GM23338 (cell line): ENCODE data around the gene NLK. TPM values are rescaled to one million over a fixed set of nuclear protein-coding genes. Genes with fewer than 3 reads are reported as not detected.

Experiments
- ATAC-seq: fragments of 200-7000 bp; cut with Tn5 transposase; 3 replicates; pipeline ENCODE4 v1.9.1; 2020
- DNase-seq: peaks from one replicate; pipeline ENCODE4 v3.0.0-alpha.2; 2015; ENCODE audit warnings: low spot score
- H2AFZ ChIP-seq: fragments of 200-600 bp; sonication (generic); 2 replicates; pipeline ENCODE4 v1.8.0; 2016; ENCODE audit warnings: antibody characterized with exemption, mild to moderate bottlenecking, moderate library complexity
- H3F3A ChIP-seq: fragments of 200-600 bp; sonication (generic); replicated peaks from 2 replicates; pipeline ENCODE4 v1.8.0; 2017; ENCODE audit warnings: antibody characterized with exemption, mixed run types, low read depth
- H3K27ac ChIP-seq: fragments of 200-600 bp; sonication (generic); 2 replicates; pipeline ENCODE4 v1.6.1; 2016; ENCODE audit warnings: low read depth
- H3K27me3 ChIP-seq: fragments of 200-600 bp; sonication (generic); 2 replicates; pipeline ENCODE4 v1.8.0; 2016; ENCODE audit warnings: mild to moderate bottlenecking, mixed run types, moderate library complexity; ENCODE audit not compliant: insufficient read depth
- H3K36me3 ChIP-seq: fragments of 200-600 bp; sonication (generic); 2 replicates; pipeline ENCODE4 v1.8.0; 2016; ENCODE audit warnings: mild to moderate bottlenecking; ENCODE audit not compliant: insufficient read depth
- H3K4me1 ChIP-seq: fragments of 200-600 bp; sonication (generic); 2 replicates; pipeline ENCODE4 v1.8.0; 2016; ENCODE audit warnings: mild to moderate bottlenecking, moderate library complexity; ENCODE audit not compliant: insufficient read depth
- H3K4me2 ChIP-seq: fragments of 200-600 bp; sonication (generic); 2 replicates; pipeline ENCODE4 v1.7.1; 2017; ENCODE audit warnings: mixed run types
- H3K4me3 ChIP-seq: fragments of 200-600 bp; sonication (generic); 2 replicates; pipeline ENCODE4 v1.6.1; 2016; ENCODE audit warnings: mixed run types
- H3K79me2 ChIP-seq: fragments of 200-600 bp; sonication (generic); replicated peaks from 2 replicates; pipeline ENCODE4 v1.8.0; 2017; ENCODE audit warnings: mild to moderate bottlenecking; ENCODE audit not compliant: insufficient read depth
- H3K9me2 ChIP-seq: fragments of 200-600 bp; sonication (generic); 2 replicates; pipeline ENCODE4 v1.8.0; 2017; ENCODE audit not compliant: insufficient read depth
- H4K20me1 ChIP-seq: fragments of 200-600 bp; sonication (generic); replicated peaks from 2 replicates; pipeline ENCODE4 v1.8.0; 2017; ENCODE audit warnings: mild to moderate bottlenecking; ENCODE audit not compliant: insufficient read depth
- H3K27ac Mint-ChIP-seq: 2 replicates; pipeline ENCODE4 v1.8.0; 2020; ENCODE audit warnings: inconsistent platforms, mild to moderate bottlenecking, moderate library complexity, mixed read lengths
- H3K27me3 Mint-ChIP-seq: 3 replicates; pipeline ENCODE4 v1.8.0; 2022; ENCODE audit warnings: low read depth, mild to moderate bottlenecking, moderate library complexity, mixed read lengths, inconsistent platforms; ENCODE audit not compliant: insufficient read depth, poor library complexity
- H3K36me3 Mint-ChIP-seq: 3 replicates; pipeline ENCODE4 v1.8.0; 2021; ENCODE audit warnings: low read depth, mild to moderate bottlenecking, inconsistent platforms, moderate library complexity, mixed read lengths
- H3K4me1 Mint-ChIP-seq: 3 replicates; pipeline ENCODE4 v1.8.0; 2020; ENCODE audit warnings: mild to moderate bottlenecking, inconsistent platforms, mixed read lengths
- H3K4me3 Mint-ChIP-seq: 3 replicates; pipeline ENCODE4 v1.8.0; 2021; ENCODE audit warnings: moderate library complexity, mild to moderate bottlenecking, inconsistent platforms, mixed read lengths
- H3K9me3 Mint-ChIP-seq: 3 replicates; pipeline ENCODE4 v1.8.0; 2020; ENCODE audit warnings: moderate library complexity, mild to moderate bottlenecking, inconsistent platforms, mixed read lengths
- CREB1 ChIP-seq: fragments of 250-450 bp; sonication (Bioruptor Pico); IDR thresholded peaks from 2 replicates; pipeline ENCODE4 v1.5.0; 2020; ENCODE audit warnings: low read depth, mild to moderate bottlenecking, moderate library complexity
- CTCF ChIP-seq, 2 experiments: fragments of 200-600 bp in 1 of 2; sonication (generic) in 1 of 2; conservative IDR thresholded peaks; 2 replicates each; pipeline versions ENCODE4 v1.5.1 to v1.6.1; 2016 to 2017; ENCODE audit warnings: antibody characterized with exemption in 2 of 2, low read depth in 2 of 2, mild to moderate bottlenecking in 2 of 2, moderate library complexity in 1 of 2
- ETS1 ChIP-seq: IDR thresholded peaks from 2 replicates; pipeline ENCODE4 v1.6.1; 2016; ENCODE audit warnings: antibody characterized with exemption
- EZH2 ChIP-seq: fragments of 200-600 bp; sonication (generic); IDR thresholded peaks from one replicate; pipeline ENCODE4 v1.8.0; 2017; ENCODE audit warnings: antibody characterized with exemption, mild to moderate bottlenecking, low read depth; ENCODE audit not compliant: unreplicated experiment
- EZH2phosphoT487 ChIP-seq: fragments of 200-600 bp; sonication (generic); IDR thresholded peaks from one replicate; pipeline ENCODE4 v1.8.1; 2018; ENCODE audit warnings: antibody characterized with exemption; ENCODE audit not compliant: unreplicated experiment
- JUNB ChIP-seq: IDR thresholded peaks from one replicate; pipeline ENCODE4 v1.6.1; 2016; ENCODE audit warnings: antibody characterized with exemption; ENCODE audit not compliant: unreplicated experiment
- NANOG ChIP-seq: IDR thresholded peaks from 2 replicates; pipeline ENCODE4 v1.6.1; 2016; ENCODE audit warnings: antibody characterized with exemption, borderline replicate concordance
- POLR2AphosphoS5 ChIP-seq: IDR thresholded peaks from 2 replicates; pipeline ENCODE4 v1.6.1; 2016; ENCODE audit warnings: antibody characterized with exemption, low read depth
- REST ChIP-seq: IDR thresholded peaks from one replicate; pipeline ENCODE4 v1.6.1; 2018; ENCODE audit warnings: antibody characterized with exemption; ENCODE audit not compliant: unreplicated experiment
- STAT1 ChIP-seq: IDR thresholded peaks from one replicate; pipeline ENCODE4 v1.6.1; 2016; ENCODE audit warnings: antibody characterized with exemption; ENCODE audit not compliant: unreplicated experiment
- ZNF114 ChIP-seq: fragments of 250-450 bp; sonication (Bioruptor Pico); IDR thresholded peaks from 2 replicates; pipeline ENCODE4 v1.5.0; 2020; ENCODE audit warnings: mild to moderate bottlenecking, moderate library complexity
- ZNF331 ChIP-seq: fragments of 250-450 bp; sonication (Bioruptor Pico); IDR thresholded peaks from 2 replicates; pipeline ENCODE4 v1.5.0; 2020; ENCODE audit warnings: low read depth, mild to moderate bottlenecking, moderate library complexity
- ZNF462 ChIP-seq: fragments of 250-450 bp; sonication (Bioruptor Pico); IDR thresholded peaks from 2 replicates; pipeline ENCODE4 v1.5.0; 2020; ENCODE audit warnings: mild to moderate bottlenecking, moderate library complexity
- polyA plus RNA-seq: library from polyadenylated mRNA; unstranded; fragments of >200 nt; fragmentation: Nextera tagmentation; extraction: Ambion mirVana; gene quantifications from 2 replicates; pipeline ENCODE4 v1.2.1, GENCODE V29; 2016
- total RNA-seq: library from RNA; depleted of rRNA; stranded (reverse); fragments of >200 nt; shearing (Covaris generic); gene quantifications from 2 replicates; pipeline ENCODE4 v1.2.3, GENCODE V29; 2014

Gene NLK
- total and polyA plus RNA-seq, 2 experiments from 2014 or later, result 34.7 to 78.5 TPM

- Mint-ChIP-seq H3K36me3 (no peaks in the 10 kb centered on the region), H3K4me1 (peaks cover 17% of the 10 kb centered on the region), H3K4me3 (no peak overlapping the region), H3K27ac (no peak overlapping the region), H3K27me3 (peaks cover 2% of the 10 kb centered on the region), H3K9me3 (no peaks in the 10 kb centered on the region)
- Histone ChIP-seq H3K36me3 (no peaks in the 10 kb centered on the region), H3K4me2 (no peak overlapping the region), H3K9me2 (peaks cover 19% of the 10 kb centered on the region), H4K20me1 (no peaks in the 10 kb centered on the region), H3F3A (no peaks in the 10 kb centered on the region), H3K79me2 (no peaks in the 10 kb centered on the region), H3K27me3 (no peaks in the 10 kb centered on the region), H3K4me1 (peaks cover 9% of the 10 kb centered on the region; the same call in 1 of the 2 replicates), H3K4me3 (no peak overlapping the region), H3K27ac (no peak overlapping the region), H2AFZ (no peak overlapping the region)
- no peak for TF ChIP-seq CTCF (conservative IDR thresholded peaks at IDR 0.05; ENCODE audit: low read depth in 2 of 2)
- TF ChIP-seq ZNF114 (CRISPR knock-in tag), result no peak
- TF ChIP-seq EZH2phosphoT487, result no peak
- TF ChIP-seq CREB1 (CRISPR knock-in tag), result no peak
- no peak for TF ChIP-seq REST
- no peak for TF ChIP-seq NANOG
- no peak for TF ChIP-seq POLR2AphosphoS5
- no peak for TF ChIP-seq ZNF331 (CRISPR knock-in tag)
- TF ChIP-seq ETS1, result no peak
- TF ChIP-seq JUNB, result no peak
- no peak for TF ChIP-seq STAT1
- TF ChIP-seq ZNF462 (CRISPR knock-in tag), result no peak
- TF ChIP-seq EZH2, result no peak
- ATAC-seq, result no peak
- no peak for DNase-seq
These were observed 46.9 kb upstream of the NLK start for GRCh38 chr17:27995554-27995953.
